A549 (cell line): ENCODE results near the gene GABRA5.

ENCODE experiments used
- EHF ChIP-seq: fragments of 250-450 bp; sonication (Bioruptor Pico); IDR thresholded peaks from 2 replicates; pipeline ENCODE4 v1.5.0; 2020; ENCODE audit warnings: mild to moderate bottlenecking
- ESRRA ChIP-seq: fragments of 150-350 bp; IDR thresholded peaks from 2 replicates; pipeline ENCODE4 v1.6.1; 2014; ENCODE audit warnings: mild to moderate bottlenecking, low read length, borderline replicate concordance
- POLR2A ChIP-seq: IDR thresholded peaks from 2 replicates; pipeline ENCODE4 v1.6.1; 2012; ENCODE audit warnings: mild to moderate bottlenecking, low read length
- SMC3 ChIP-seq: fragments of >200 bp; sonication (Bioruptor Twin); formaldehyde crosslinking; IDR thresholded peaks from 3 replicates; pipeline ENCODE4 v1.6.1; 2018; ENCODE audit warnings: inconsistent platforms

GRCh38 chr15:26874774-26875475 lies 8.1 kb downstream of the GABRA5 start:
- no peak for TF ChIP-seq EHF (CRISPR knock-in tag)
- no peak for TF ChIP-seq ESRRA
- no peak for TF ChIP-seq SMC3
- TF ChIP-seq POLR2A = no peak
